SK-N-SH (cell line): ENCODE data around the gene RNASE9. TPM values are rescaled to one million over a fixed set of nuclear protein-coding genes. Genes with fewer than 3 reads are reported as not detected.
"Not testable (repeated sequence)": the region's sequence is repeated elsewhere in the genome, so short reads cannot be mapped to it uniquely, and the experiment has no call there.

Experiments
- CTCF ChIA-PET: fragments of 300-600, 350-600 bp; formaldehyde crosslinking; extraction: SDS; loops from one replicate; lab custom pipeline; 2021; lab: Yijun Ruan, JAX
- POLR2A ChIA-PET: fragments of 350-600 bp; sonication (Branson Sonifier 250); formaldehyde crosslinking; extraction: SDS; loops from one replicate; lab custom pipeline; 2020; ENCODE audit warnings: antibody characterized with exemption, inconsistent platforms; lab: Yijun Ruan, JAX
- DNase-seq: peaks from one replicate; pipeline ENCODE4 v3.0.0; 2012
- H2AFZ ChIP-seq: fragments of 200-600 bp; sonication (generic); 2 replicates; pipeline ENCODE4 v1.8.1; 2016; ENCODE audit warnings: antibody characterized with exemption, mild to moderate bottlenecking, low read depth
- H3F3A ChIP-seq: fragments of 200-600 bp; sonication (generic); replicated peaks from 2 replicates; pipeline ENCODE3; 2016; ENCODE audit warnings: antibody characterized with exemption, mild to moderate bottlenecking; ENCODE audit not compliant: insufficient read depth
- H3K27ac ChIP-seq, 2 experiments: fragments of 200-500 bp in 1 of 2; fragments of 200-600 bp in 1 of 2; sonication (Bioruptor generic) in 1 of 2; sonication (generic), shearing (Covaris generic) in 1 of 2; 2 replicates each; pipeline versions ENCODE4 v1.5.1 to v1.6.1; 2014 to 2016; ENCODE audit warnings: low read depth in 2 of 2, inconsistent platforms in 1 of 2, low read length in 1 of 2, mild to moderate bottlenecking in 1 of 2, mixed read lengths in 1 of 2
- H3K27me3 ChIP-seq: fragments of 200-600 bp; sonication (generic), shearing (Covaris generic); 2 replicates; pipeline ENCODE4 v1.6.1; 2016; ENCODE audit warnings: mixed run types; ENCODE audit not compliant: insufficient read depth
- H3K36me3 ChIP-seq, 2 experiments: fragments of 200-500 bp in 1 of 2; fragments of 200-600 bp in 1 of 2; sonication (Bioruptor generic) in 1 of 2; sonication (generic) in 1 of 2; replicated peaks in 1 of 2; 2 replicates each; pipeline versions ENCODE3 to v1.5.1; 2014 to 2016; ENCODE audit warnings: low read length in 1 of 2, mild to moderate bottlenecking in 1 of 2; ENCODE audit not compliant: insufficient read depth in 2 of 2, control insufficient read depth in 1 of 2
- H3K4me1 ChIP-seq, 2 experiments: fragments of 200-500 bp in 1 of 2; fragments of 200-600 bp in 1 of 2; sonication (Bioruptor generic) in 1 of 2; sonication (generic), shearing (Covaris generic) in 1 of 2; 2 replicates each; pipeline versions ENCODE4 v1.5.1 to v1.6.1; 2014 to 2016; ENCODE audit warnings: low read depth in 1 of 2, low read length in 1 of 2, mixed run types in 1 of 2; ENCODE audit not compliant: insufficient read depth in 2 of 2, control insufficient read depth in 1 of 2
- H3K4me2 ChIP-seq: fragments of 200-600 bp; sonication (generic), shearing (Covaris generic); 2 replicates; pipeline ENCODE4 v1.6.1; 2017; ENCODE audit warnings: mixed run types
- H3K4me3 ChIP-seq, 2 experiments: fragments of 200-500 bp in 1 of 2; fragments of 200-600 bp in 1 of 2; sonication (Bioruptor generic) in 1 of 2; sonication (generic), shearing (Covaris generic) in 1 of 2; 2 replicates each; pipeline versions ENCODE4 v1.5.1 to v1.8.1; 2014 to 2016; ENCODE audit warnings: low read depth in 2 of 2, inconsistent platforms in 1 of 2, low read length in 1 of 2, mild to moderate bottlenecking in 1 of 2, mixed read lengths in 1 of 2, moderate library complexity in 1 of 2
- H3K79me2 ChIP-seq: fragments of 200-600 bp; sonication (generic); 2 replicates; pipeline ENCODE4 v1.8.1; 2017; ENCODE audit warnings: mild to moderate bottlenecking; ENCODE audit not compliant: insufficient read depth
- H3K9ac ChIP-seq: fragments of 200-600 bp; sonication (generic); 2 replicates; pipeline ENCODE4 v1.6.1; 2017; ENCODE audit warnings: mixed run types
- H3K9me2 ChIP-seq: fragments of 200-600 bp; sonication (generic); 2 replicates; pipeline ENCODE4 v1.6.1; 2017; ENCODE audit warnings: mixed run types
- H3K9me3 ChIP-seq: fragments of 200-600 bp; sonication (generic); 2 replicates; pipeline ENCODE4 v1.6.1; 2017; ENCODE audit warnings: mixed run types, mild to moderate bottlenecking, moderate library complexity
- H4K20me1 ChIP-seq: fragments of 200-600 bp; sonication (generic); 2 replicates; pipeline ENCODE4 v1.6.1; 2017; ENCODE audit warnings: mild to moderate bottlenecking, mixed run types; ENCODE audit not compliant: insufficient read depth
- ELF1 ChIP-seq: IDR thresholded peaks from 2 replicates; pipeline ENCODE4 v1.4.0; 2012
- EP300 ChIP-seq, 2 experiments: IDR thresholded peaks; 2 replicates each; pipeline versions ENCODE4 v1.4.0 to v1.6.1; 2012; ENCODE audit warnings: borderline replicate concordance in 1 of 2, low read depth in 1 of 2, low read length in 1 of 2
- EZH2phosphoT487 ChIP-seq: fragments of 200-600 bp; sonication (generic); IDR thresholded peaks from 2 replicates; pipeline ENCODE4 v1.6.1; 2017; ENCODE audit warnings: low read depth, mixed run types, mild to moderate bottlenecking, antibody characterized with exemption, moderate library complexity, borderline replicate concordance
- FOSL2 ChIP-seq: IDR thresholded peaks from 2 replicates; pipeline ENCODE4 v1.4.0; 2012; ENCODE audit warnings: low read depth, mild to moderate bottlenecking, moderate library complexity, borderline replicate concordance
- FOXJ3 ChIP-seq: sonication (generic); formaldehyde crosslinking; IDR thresholded peaks from 2 replicates; pipeline ENCODE4 v1.5.1; 2020; ENCODE audit warnings: mild to moderate bottlenecking, missing genetic modification reagents
- FOXM1 ChIP-seq: IDR thresholded peaks from 2 replicates; pipeline ENCODE4 v1.4.0; 2012; ENCODE audit warnings: low read depth, mild to moderate bottlenecking
- GATA2 ChIP-seq: sonication (generic); formaldehyde crosslinking; IDR thresholded peaks from 2 replicates; pipeline ENCODE4 v1.5.0; 2020; ENCODE audit warnings: mild to moderate bottlenecking, missing genetic modification reagents
- MEF2A ChIP-seq: IDR thresholded peaks from 2 replicates; pipeline ENCODE4 v1.4.0; 2012; ENCODE audit warnings: low read depth, borderline replicate concordance
- NFIC ChIP-seq: IDR thresholded peaks from 2 replicates; pipeline ENCODE4 v1.4.0; 2012; ENCODE audit warnings: borderline replicate concordance
- POLR2AphosphoS5 ChIP-seq: IDR thresholded peaks from 2 replicates; pipeline ENCODE4 v1.6.1; 2012; ENCODE audit warnings: low read depth, low read length
- SIN3A ChIP-seq: IDR thresholded peaks from 2 replicates; pipeline ENCODE4 v1.6.1; 2012; ENCODE audit warnings: low read depth, mild to moderate bottlenecking, low read length, moderate library complexity, borderline replicate concordance
- SMC3 ChIP-seq: IDR thresholded peaks from 2 replicates; pipeline ENCODE4 v1.6.1; 2012; ENCODE audit warnings: low read depth, low read length, improper control_type of control experiment
- TAF1 ChIP-seq: IDR thresholded peaks from 2 replicates; pipeline ENCODE4 v1.6.1; 2012; ENCODE audit warnings: low read depth, mild to moderate bottlenecking, low read length, moderate library complexity, borderline replicate concordance
- YY1 ChIP-seq: IDR thresholded peaks from 2 replicates; pipeline ENCODE4 v1.4.0; 2012; ENCODE audit warnings: low read depth, mild to moderate bottlenecking
- WGBS: methylation state at CpG from one replicate; pipeline ENCODE4 v1.1.6; 2017; ENCODE audit warnings: low lambda C conversion rate; 5-methylcytosine and 5-hydroxymethylcytosine counted together
- polyA plus RNA-seq, 3 experiments: library from polyadenylated mRNA; depleted of rRNA; stranded (reverse); fragments of >200 nt; gene quantifications; 2 replicates each; pipeline ENCODE4 v1.2.3, GENCODE V29; 2012
- TF ChIP-seq, protein P1 (sequence below): fragments of 150-350 bp; IDR thresholded peaks from 2 replicates; pipeline ENCODE4 v1.6.1; 2017; ENCODE audit warnings: antibody characterized with exemption, low read length, low read depth, borderline replicate concordance
- TF ChIP-seq, protein P2 (sequence below): fragments of 150-350 bp; IDR thresholded peaks from 2 replicates; pipeline ENCODE4 v1.6.1; 2016; ENCODE audit warnings: mild to moderate bottlenecking, low read depth, low read length
- TF ChIP-seq, protein P3 (sequence below): IDR thresholded peaks from 2 replicates; pipeline ENCODE4 v1.4.0; 2012; ENCODE audit warnings: low read depth, borderline replicate concordance

RNASE9 gene
- polyA plus RNA-seq, 1 of the 3 experiments (the other 2 are of a cell fraction) = not detected

DNA sequence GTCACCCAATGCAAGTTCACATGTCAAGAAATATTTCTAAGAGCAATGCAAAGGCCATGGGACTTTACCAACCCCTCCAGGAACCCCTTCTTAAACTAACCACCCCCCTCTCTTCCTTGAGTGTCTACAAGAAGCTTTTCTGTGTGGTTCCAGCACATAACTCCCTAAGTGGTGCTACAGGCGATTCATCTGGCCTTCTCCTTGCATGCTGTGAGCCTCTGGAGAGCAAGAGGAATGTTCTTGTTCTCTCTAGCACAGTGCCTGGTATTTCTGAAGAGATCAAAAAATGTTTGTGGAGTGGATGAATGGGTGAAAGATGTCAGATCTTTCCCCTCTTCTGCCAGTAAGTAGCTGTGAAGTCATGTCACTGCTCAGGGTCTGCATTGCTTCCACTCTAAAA is 36.3 kb upstream of the RNASE9 start:
- Histone ChIP-seq H4K20me1 (no peaks in the 10 kb centered on the region), H3K4me2 (no peak overlapping the region), H3K79me2 (no peaks in the 10 kb centered on the region), H3F3A (no peaks in the 10 kb centered on the region), H3K36me3 (no peaks in the 10 kb centered on the region), H3K27me3 (peaks cover 70% of the 10 kb centered on the region), H3K9me2 (no peaks in the 10 kb centered on the region), H3K9me3 (no peaks in the 10 kb centered on the region), H3K4me1 (no peaks in the 10 kb centered on the region), H2AFZ (no peak overlapping the region), H3K9ac (no peak overlapping the region), H3K4me3 (no peak overlapping the region), H3K27ac (no peak overlapping the region)
- ChIA-PET CTCF (interaction anchor here (1.7 kb wide), 2 partner anchors 12 to 16 kb away, joined by 3 to 8 read pairs; no protein-coding TSS in a partner anchor), POLR2A (no interaction called here)
- 0% methylated on average over 1 of the region's 1 CpG for WGBS
- TF ChIP-seq, protein P1, sequence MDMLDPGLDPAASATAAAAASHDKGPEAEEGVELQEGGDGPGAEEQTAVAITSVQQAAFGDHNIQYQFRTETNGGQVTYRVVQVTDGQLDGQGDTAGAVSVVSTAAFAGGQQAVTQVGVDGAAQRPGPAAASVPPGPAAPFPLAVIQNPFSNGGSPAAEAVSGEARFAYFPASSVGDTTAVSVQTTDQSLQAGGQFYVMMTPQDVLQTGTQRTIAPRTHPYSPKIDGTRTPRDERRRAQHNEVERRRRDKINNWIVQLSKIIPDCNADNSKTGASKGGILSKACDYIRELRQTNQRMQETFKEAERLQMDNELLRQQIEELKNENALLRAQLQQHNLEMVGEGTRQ = no peak
- no peak for TF ChIP-seq GATA2
- no peak for TF ChIP-seq MEF2A
- DNase-seq = no peak

DNA sequence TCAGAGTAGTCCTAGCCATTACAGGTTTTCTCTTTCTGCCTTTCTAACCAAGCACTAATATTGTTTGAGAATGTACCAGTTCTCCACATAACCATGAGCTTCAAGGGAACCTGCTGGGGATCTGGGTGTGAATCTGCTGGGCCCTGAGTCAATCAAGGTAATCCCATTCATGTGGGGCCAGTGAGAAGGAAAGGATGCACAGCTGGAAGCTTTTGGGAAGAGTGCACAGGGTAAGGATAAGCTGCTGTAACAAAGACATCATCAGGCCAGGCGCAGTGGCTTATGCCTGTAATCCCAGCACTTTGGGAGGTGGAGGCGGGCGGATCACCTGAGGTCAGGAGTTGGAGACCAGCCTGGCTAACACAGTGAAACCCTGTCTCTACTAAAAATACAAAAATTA is 34.9 kb upstream of the RNASE9 start:
- peaks cover 84% of the 10 kb centered on the region for H3K27me3 ChIP-seq
- H4K20me1 ChIP-seq, H3K9ac ChIP-seq, H3K27ac ChIP-seq, H3K4me1 ChIP-seq, POLR2A ChIA-PET, H3K9me2 ChIP-seq, H3K9me3 ChIP-seq, H3K4me2 ChIP-seq, DNase-seq, H3K36me3 ChIP-seq, H3K79me2 ChIP-seq, H3K4me3 ChIP-seq, H3F3A ChIP-seq, H2AFZ ChIP-seq: not testable (repeated sequence)
- 32% methylated on average over 3 of the region's 3 CpGs for WGBS
- CTCF ChIA-PET = interaction anchor here (1.1 to 1.6 kb wide), 2 partner anchors 11 to 13 kb away, joined by 3 read pairs; no protein-coding TSS in a partner anchor

DNA sequence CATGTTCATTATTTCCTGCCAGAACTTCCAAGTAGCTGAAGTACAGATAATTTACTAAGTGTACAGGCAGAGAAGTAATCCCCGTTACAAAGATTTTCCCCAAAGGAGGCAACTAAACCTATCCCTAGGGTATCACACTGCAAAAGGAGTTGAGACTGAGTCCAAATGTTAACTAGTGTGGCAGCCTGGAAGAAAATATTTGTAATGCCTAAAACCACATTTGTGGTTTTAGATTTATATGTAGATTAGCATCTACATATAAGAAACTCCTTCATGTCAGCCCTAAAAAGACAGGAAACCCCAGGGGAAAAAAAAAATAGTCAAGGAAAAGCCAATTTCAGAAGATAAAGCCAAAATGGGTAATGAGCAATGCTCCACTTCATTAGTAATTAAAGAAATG is 31.7 kb upstream of the RNASE9 start:
- Histone ChIP-seq H3K4me2 (peak overlapping the region; percentile 62; the same call in 1 of the 2 replicates), H2AFZ (no peak overlapping the region), H3K9me2 (no peaks in the 10 kb centered on the region), H3K36me3 (no peaks in the 10 kb centered on the region), H3K4me1 (no peaks in the 10 kb centered on the region), H3K79me2 (no peaks in the 10 kb centered on the region), H3K9me3 (no peaks in the 10 kb centered on the region), H4K20me1 (no peaks in the 10 kb centered on the region), H3K4me3 (peak overlapping the region in 1 of 2 experiments; percentile 9; a peak in 1 of 4 replicates), H3K27ac (no peak overlapping the region), H3K27me3 (peaks cover 73% of the 10 kb centered on the region), H3F3A (no peaks in the 10 kb centered on the region), H3K9ac (no peak overlapping the region)
- TF ChIP-seq SMC3 (no peak), EP300 (IDR thresholded peaks at IDR 0.05; ENCODE audit: borderline replicate concordance in 1 of 2, low read depth in 1 of 2, low read length in 1 of 2) (no peak), TAF1 (no peak), ELF1 (no peak), POLR2AphosphoS5 (no peak), FOXJ3 (CRISPR knock-in tag) (no peak), SIN3A (no peak), YY1 (no peak), FOXM1 (no peak), NFIC (no peak), FOSL2 (no peak), EZH2phosphoT487 (no peak)
- TF ChIP-seq, protein P2, sequence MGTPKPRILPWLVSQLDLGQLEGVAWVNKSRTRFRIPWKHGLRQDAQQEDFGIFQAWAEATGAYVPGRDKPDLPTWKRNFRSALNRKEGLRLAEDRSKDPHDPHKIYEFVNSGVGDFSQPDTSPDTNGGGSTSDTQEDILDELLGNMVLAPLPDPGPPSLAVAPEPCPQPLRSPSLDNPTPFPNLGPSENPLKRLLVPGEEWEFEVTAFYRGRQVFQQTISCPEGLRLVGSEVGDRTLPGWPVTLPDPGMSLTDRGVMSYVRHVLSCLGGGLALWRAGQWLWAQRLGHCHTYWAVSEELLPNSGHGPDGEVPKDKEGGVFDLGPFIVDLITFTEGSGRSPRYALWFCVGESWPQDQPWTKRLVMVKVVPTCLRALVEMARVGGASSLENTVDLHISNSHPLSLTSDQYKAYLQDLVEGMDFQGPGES = no peak
- TF ChIP-seq, protein P3, sequence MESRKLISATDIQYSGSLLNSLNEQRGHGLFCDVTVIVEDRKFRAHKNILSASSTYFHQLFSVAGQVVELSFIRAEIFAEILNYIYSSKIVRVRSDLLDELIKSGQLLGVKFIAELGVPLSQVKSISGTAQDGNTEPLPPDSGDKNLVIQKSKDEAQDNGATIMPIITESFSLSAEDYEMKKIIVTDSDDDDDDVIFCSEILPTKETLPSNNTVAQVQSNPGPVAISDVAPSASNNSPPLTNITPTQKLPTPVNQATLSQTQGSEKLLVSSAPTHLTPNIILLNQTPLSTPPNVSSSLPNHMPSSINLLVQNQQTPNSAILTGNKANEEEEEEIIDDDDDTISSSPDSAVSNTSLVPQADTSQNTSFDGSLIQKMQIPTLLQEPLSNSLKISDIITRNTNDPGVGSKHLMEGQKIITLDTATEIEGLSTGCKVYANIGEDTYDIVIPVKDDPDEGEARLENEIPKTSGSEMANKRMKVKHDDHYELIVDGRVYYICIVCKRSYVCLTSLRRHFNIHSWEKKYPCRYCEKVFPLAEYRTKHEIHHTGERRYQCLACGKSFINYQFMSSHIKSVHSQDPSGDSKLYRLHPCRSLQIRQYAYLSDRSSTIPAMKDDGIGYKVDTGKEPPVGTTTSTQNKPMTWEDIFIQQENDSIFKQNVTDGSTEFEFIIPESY = no peak
- TF ChIP-seq, protein P1 = no peak
- POLR2A ChIA-PET = no interaction called here
- CTCF ChIA-PET = no interaction called here
- no peak for DNase-seq
- 3% methylated on average over 1 of the region's 1 CpG for WGBS
